Testis (tissue), 3 donors: ENCODE measurements around the gene HOXB4. TPM values are rescaled to one million over a fixed set of nuclear protein-coding genes. Genes with fewer than 3 reads are reported as not detected.

Source experiments
- DNase-seq: peaks from one replicate; pipeline ENCODE4 v3.0.0-alpha.2; 2019
- H3K27ac ChIP-seq, 2 donors: fragments of 200-600 bp; sonication (generic); one replicate each; pipeline ENCODE4 v1.5.1; 2019
- H3K27me3 ChIP-seq: fragments of 200-600 bp; sonication (generic); one replicate; pipeline ENCODE4 v1.5.1; 2019
- H3K36me3 ChIP-seq: fragments of 200-600 bp; sonication (generic); one replicate; pipeline ENCODE4 v1.5.1; 2017; ENCODE audit warnings: low read depth; ENCODE audit errors: missing control alignments
- H3K4me1 ChIP-seq: fragments of 200-600 bp; sonication (generic); one replicate; pipeline ENCODE4 v1.5.1; 2019
- H3K4me3 ChIP-seq, 2 donors: fragments of 200-600 bp; sonication (generic); one replicate each; pipeline ENCODE4 v1.5.1; 2017 to 2019
- H3K9me3 ChIP-seq: fragments of 200-600 bp; sonication (generic); one replicate; pipeline ENCODE4 v1.5.1; 2017
- CTCF ChIP-seq, 3 experiments: fragments of 450-650 bp in 2 of 3; fragments of 200-600 bp in 1 of 3; sonication (generic) in 1 of 3; IDR thresholded peaks; one replicate each; pipeline ENCODE4 v1.5.1; 2016 to 2019; ENCODE audit warnings: antibody characterized with exemption in 3 of 3, mild to moderate bottlenecking in 2 of 3, moderate library complexity in 1 of 3
- POLR2A ChIP-seq: fragments of 450-650 bp; IDR thresholded peaks from one replicate; pipeline ENCODE4 v1.6.1; 2017; ENCODE audit warnings: antibody characterized with exemption, mild to moderate bottlenecking, moderate library complexity
- WGBS, 2 donors: methylation state at CpG; one replicate each; pipeline ENCODE4 v1.1.5; 2018; 5-methylcytosine and 5-hydroxymethylcytosine counted together
- intact Hi-C: fragments of 100-400 bp; cut with DNase I; formaldehyde crosslinking; loops from one replicate; pipeline ENCODE4 v1.15.1; 2023; ENCODE audit warnings: low total_unique reads
- microRNA counts, 2 donors: library from miRNA; unstranded; fragments of <30 nt; microRNA quantifications; one replicate each; lab custom pipeline; 2016
- polyA plus RNA-seq: library from polyadenylated mRNA; stranded (reverse); fragments of 350-450 nt; fragmentation: Illumina TruSeq; extraction: RNeasy Lipid Tissue Mini Kit (QIAGEN cat#74804); gene quantifications from one replicate; pipeline ENCODE4 v1.2.3, GENCODE V29; 2014; ENCODE audit warnings: low read depth, low replicate concordance; ENCODE audit not compliant: insufficient read depth
- total RNA-seq, 2 donors: library from RNA; depleted of rRNA; stranded (reverse); fragments of >200 nt; gene quantifications; one replicate each; pipeline ENCODE4 v1.2.3, GENCODE V29; 2016

Gene HOXB4
- total and polyA plus RNA-seq, 3 donors from 2014 or later, result 1.6 to 1.8 (median 1.6) TPM

DNA sequence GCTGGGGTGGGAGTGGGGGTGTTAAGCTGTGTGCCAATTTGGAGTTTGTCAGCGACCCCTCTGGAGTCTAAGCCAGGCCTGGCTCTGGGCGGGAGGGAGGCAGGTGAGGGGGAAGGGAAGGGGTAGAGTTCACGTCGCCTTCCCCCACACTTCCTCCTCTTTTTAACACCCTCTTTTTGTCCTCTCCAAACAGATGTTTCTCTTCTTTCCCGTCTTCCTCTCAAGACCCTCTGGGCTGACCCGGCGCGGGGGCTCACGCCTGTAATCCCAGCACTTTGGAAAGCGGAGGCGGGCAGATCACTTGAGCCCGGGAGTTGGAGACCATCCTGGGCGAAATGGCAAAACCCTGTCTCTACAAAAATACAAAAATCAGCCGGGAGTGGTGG, 50.6 kb downstream of the HOXB4 start:
- intact Hi-C loops, result no loop called here

GRCh38 chr17:48526608-48527546, 51.3 kb downstream of the HOXB4 start:
- H3K9me3 ChIP-seq, result no peaks in the 10 kb centered on the region
- DNase-seq, result no peak
- 10 to 15% methylated on average over 25 to 59 of the region's 59 CpGs for WGBS, 2 donors
- no peaks in the 10 kb centered on the region for H3K4me1 ChIP-seq
- no peak overlapping the region for H3K27ac ChIP-seq
- intact Hi-C loops, result no loop called here
- H3K27me3 ChIP-seq, result no peaks in the 10 kb centered on the region
- no peaks in the 10 kb centered on the region for H3K36me3 ChIP-seq
- TF ChIP-seq POLR2A (no peak), CTCF (IDR thresholded peaks at IDR 0.05) (no peak)
- H3K4me3 ChIP-seq, result peak overlapping the region; percentile 24

More for the DNA sequence above, 50.6 kb downstream of the HOXB4 start:
- Histone ChIP-seq H3K4me3 (peak overlapping the region; percentile 24), H3K27me3 (no peaks in the 10 kb centered on the region), H3K9me3 (no peaks in the 10 kb centered on the region), H3K4me1 (no peaks in the 10 kb centered on the region), H3K27ac (no peak overlapping the region), H3K36me3 (no peaks in the 10 kb centered on the region)
- DNase-seq, result no peak
- no peak for TF ChIP-seq POLR2A
- no peak for TF ChIP-seq CTCF (IDR thresholded peaks at IDR 0.05)
- 16 to 20% methylated on average over 14 of the region's 14 CpGs for WGBS, 2 donors

MicroRNAs encoded within 50 kb of the gene (microRNA counts, 767-probe panel; counts per million panel counts)
- 152 to 3,588 counts per million in 2 donors for microRNA hsa-miR-10a-5p (lab: Ali Mortazavi, UCI)

Other genes starting within 250 kb of the HOXB4 start
- gene SKAP1, start 148.1 kb downstream of the HOXB4 start, total RNA-seq, result 10 to 100 TPM in 1 of 2 donors, 1 to 10 TPM in 1; 9.0 to 16.9 TPM
- gene SKAP1, start 148.1 kb downstream of the HOXB4 start, polyA plus RNA-seq, result 34.1 TPM
- gene HOXB1, start 47.3 kb downstream of the HOXB4 start, total RNA-seq, result 1 to 10 TPM in 1 of 2 donors, not detected in 1; 1.1 TPM
- gene HOXB1, start 47.3 kb downstream of the HOXB4 start, polyA plus RNA-seq, result not detected
- gene HOXB2, start 33.2 kb downstream of the HOXB4 start, total RNA-seq, result 1 to 10 TPM; 1.8 to 3.3 TPM
- 4.2 TPM for gene HOXB2, start 33.2 kb downstream of the HOXB4 start, polyA plus RNA-seq
- 10 to 100 TPM in 1 of 2 donors, 1 to 10 TPM in 1; 9.2 to 10.6 TPM for gene HOXB3, start 11.9 kb upstream of the HOXB4 start, total RNA-seq
- gene HOXB3, start 11.9 kb upstream of the HOXB4 start, polyA plus RNA-seq, result 11.4 TPM
- gene HOXB5, start 15.4 kb upstream of the HOXB4 start, total RNA-seq, result under 1 TPM; 0.50 to 0.71 TPM
- 1.7 TPM for gene HOXB5, start 15.4 kb upstream of the HOXB4 start, polyA plus RNA-seq
- 1 to 10 TPM; 2.0 to 4.3 TPM for gene HOXB6, start 26.6 kb upstream of the HOXB4 start, total RNA-seq
- 3.0 TPM for gene HOXB6, start 26.6 kb upstream of the HOXB4 start, polyA plus RNA-seq
- gene HOXB7, start 32.7 kb upstream of the HOXB4 start, total RNA-seq, result 1 to 10 TPM; 2.8 to 3.2 TPM
- 4.4 TPM for gene HOXB7, start 32.7 kb upstream of the HOXB4 start, polyA plus RNA-seq
- gene HOXB8, start 36.9 kb upstream of the HOXB4 start, total RNA-seq, result 1 to 10 TPM; 2.0 to 2.7 TPM
- gene HOXB8, start 36.9 kb upstream of the HOXB4 start, polyA plus RNA-seq, result 1.2 TPM
- under 1 TPM; 0.31 to 0.94 TPM for gene HOXB9, start 48.0 kb upstream of the HOXB4 start, total RNA-seq
- gene HOXB9, start 48.0 kb upstream of the HOXB4 start, polyA plus RNA-seq, result 0.76 TPM
- gene PRAC1, start 144.2 kb upstream of the HOXB4 start, total RNA-seq, result not detected
- not detected for gene PRAC1, start 144.2 kb upstream of the HOXB4 start, polyA plus RNA-seq
- 1 to 10 TPM; 2.6 to 3.2 TPM for gene PRAC2, start 144.8 kb upstream of the HOXB4 start, total RNA-seq
- gene PRAC2, start 144.8 kb upstream of the HOXB4 start, polyA plus RNA-seq, result 0.86 TPM
- gene HOXB13, start 150.4 kb upstream of the HOXB4 start, total RNA-seq, result under 1 TPM in 1 of 2 donors, not detected in 1; 0.24 TPM
- gene HOXB13, start 150.4 kb upstream of the HOXB4 start, polyA plus RNA-seq, result not detected
- gene TTLL6, start 238.9 kb upstream of the HOXB4 start, total RNA-seq, result 10 to 100 TPM; 18.5 to 44.3 TPM
- 70.9 TPM for gene TTLL6, start 238.9 kb upstream of the HOXB4 start, polyA plus RNA-seq